DOHH2 (cell line): ENCODE results near the gene RPP40.

Experiments used
- H3F3A ChIP-seq: fragments of 200-600 bp; sonication (generic), shearing (Covaris generic); 2 replicates; pipeline ENCODE4 v1.6.0; 2016; ENCODE audit warnings: antibody characterized with exemption, mild to moderate bottlenecking; ENCODE audit not compliant: control insufficient read depth, insufficient read depth
- H3K27ac ChIP-seq: fragments of 200-600 bp; sonication (generic); 2 replicates; pipeline ENCODE4 v1.5.1; 2014; ENCODE audit warnings: low read depth, mild to moderate bottlenecking, low read length, moderate library complexity
- H3K27me3 ChIP-seq: fragments of 200-600 bp; sonication (generic); 2 replicates; pipeline ENCODE4 v1.6.1; 2014; ENCODE audit warnings: mild to moderate bottlenecking, low read length, mixed read lengths; ENCODE audit not compliant: control insufficient read depth
- H3K36me3 ChIP-seq: fragments of 200-600 bp; sonication (generic); 2 replicates; pipeline ENCODE4 v1.6.1; 2014; ENCODE audit warnings: mild to moderate bottlenecking, low read length, moderate library complexity, mixed read lengths; ENCODE audit not compliant: control insufficient read depth
- H3K4me1 ChIP-seq: fragments of 200-600 bp; sonication (generic); 2 replicates; pipeline ENCODE4 v1.6.1; 2014; ENCODE audit warnings: mild to moderate bottlenecking, low read length, mixed read lengths; ENCODE audit not compliant: control insufficient read depth
- H3K4me2 ChIP-seq: fragments of 200-600 bp; sonication (generic); 2 replicates; pipeline ENCODE4 v1.6.0; 2014; ENCODE audit warnings: mild to moderate bottlenecking, low read length, moderate library complexity
- H3K4me3 ChIP-seq: fragments of 200-600 bp; sonication (generic); 2 replicates; pipeline ENCODE4 v1.5.1; 2014; ENCODE audit warnings: mild to moderate bottlenecking, low read length, mixed read lengths
- H3K79me2 ChIP-seq: fragments of 200-600 bp; sonication (generic); 2 replicates; pipeline ENCODE4 v1.6.1; 2014; ENCODE audit warnings: mild to moderate bottlenecking, low read length, mixed read lengths; ENCODE audit not compliant: control insufficient read depth
- H3K9me2 ChIP-seq: fragments of 200-600 bp; sonication (generic); replicated peaks from 2 replicates; pipeline ENCODE4 v1.6.1; 2014; ENCODE audit warnings: mild to moderate bottlenecking, low read length, mixed read lengths; ENCODE audit not compliant: control insufficient read depth
- H3K9me3 ChIP-seq: fragments of 200-600 bp; sonication (generic); 2 replicates; pipeline ENCODE4 v1.6.1; 2014; ENCODE audit warnings: antibody characterized with exemption, low read length, mixed read lengths; ENCODE audit not compliant: control insufficient read depth, insufficient read depth
- H4K20me1 ChIP-seq: fragments of 200-600 bp; sonication (generic); 2 replicates; pipeline ENCODE4 v1.6.0; 2014; ENCODE audit warnings: low read depth, mild to moderate bottlenecking, antibody characterized with exemption, low read length, moderate library complexity; ENCODE audit not compliant: control insufficient read depth, insufficient read depth
- CTCF ChIP-seq: fragments of 200-600 bp; sonication (generic); IDR thresholded peaks from one replicate; pipeline ENCODE4 v1.5.1; 2014; ENCODE audit warnings: antibody characterized with exemption, mild to moderate bottlenecking, low read depth, low read length; ENCODE audit not compliant: poor library complexity, severe bottlenecking
- EZH2phosphoT487 ChIP-seq: fragments of 200-600 bp; sonication (generic); IDR thresholded peaks from 2 replicates; pipeline ENCODE4 v1.6.1; 2017; ENCODE audit warnings: borderline replicate concordance, mild to moderate bottlenecking, antibody characterized with exemption, low read length, moderate library complexity, mixed read lengths

The RPP40 gene

GRCh38 chr6:4957521-4958231, 46.2 kb downstream of the RPP40 start:
- H3K36me3 ChIP-seq, result no peaks in the 10 kb centered on the region; the same call in 1 of the 2 replicates
- H3K4me2 ChIP-seq, result no peak overlapping the region
- no peaks in the 10 kb centered on the region for H3K9me3 ChIP-seq
- H3K27me3 ChIP-seq, result peaks cover 4% of the 10 kb centered on the region; the same call in 1 of the 2 replicates
- no peak for TF ChIP-seq EZH2phosphoT487
- TF ChIP-seq CTCF, result no peak
- no peak overlapping the region for H3K4me3 ChIP-seq
- no peaks in the 10 kb centered on the region for H3F3A ChIP-seq
- no peaks in the 10 kb centered on the region for H3K4me1 ChIP-seq
- H3K27ac ChIP-seq, result no peak overlapping the region
- H3K79me2 ChIP-seq, result no peaks in the 10 kb centered on the region
- no peaks in the 10 kb centered on the region for H3K9me2 ChIP-seq
- H4K20me1 ChIP-seq, result no peaks in the 10 kb centered on the region

- Histone ChIP-seq H4K20me1 (no peaks in the 10 kb centered on the region), H3K4me3 (no peak overlapping the region), H3K4me2 (no peak overlapping the region), H3K4me1 (no peaks in the 10 kb centered on the region), H3K36me3 (no peaks in the 10 kb centered on the region; the same call in 1 of the 2 replicates), H3K79me2 (no peaks in the 10 kb centered on the region), H3K27me3 (peaks cover 4% of the 10 kb centered on the region; the same call in 1 of the 2 replicates), H3K9me3 (no peaks in the 10 kb centered on the region), H3K9me2 (no peaks in the 10 kb centered on the region), H3F3A (no peaks in the 10 kb centered on the region), H3K27ac (no peak overlapping the region)
- TF ChIP-seq EZH2phosphoT487 (no peak), CTCF (no peak)
Observed at GRCh38 chr6:4956625-4957024, 47.2 kb downstream of the RPP40 start.

DNA sequence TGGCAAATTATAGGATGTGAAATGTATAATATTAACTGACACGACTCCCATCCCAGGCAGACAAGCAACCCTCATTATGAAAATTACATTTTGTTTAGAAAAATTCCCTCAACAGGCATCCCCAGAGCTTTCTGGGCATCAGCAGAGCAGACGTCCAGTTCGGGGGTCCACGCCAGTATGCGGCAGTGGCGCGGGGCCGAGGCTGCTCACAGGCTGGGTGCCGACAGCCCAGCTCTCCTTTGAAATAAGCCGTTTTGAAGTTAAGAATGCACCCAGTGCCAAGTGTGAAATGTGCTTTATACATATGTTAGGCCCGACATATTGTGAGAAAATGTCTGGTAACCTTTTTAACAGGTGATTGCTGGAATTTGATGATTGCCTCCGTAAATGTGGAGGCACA, 50.4 kb downstream of the RPP40 start:
- no peaks in the 10 kb centered on the region for H4K20me1 ChIP-seq
- TF ChIP-seq EZH2phosphoT487 (no peak), CTCF (no peak)
- no peaks in the 10 kb centered on the region for H3F3A ChIP-seq
- H3K4me1 ChIP-seq, result no peaks in the 10 kb centered on the region
- H3K27me3 ChIP-seq, result no peaks in the 10 kb centered on the region
- H3K27ac ChIP-seq, result no peak overlapping the region
- H3K9me3 ChIP-seq, result no peaks in the 10 kb centered on the region
- no peak overlapping the region for H3K4me2 ChIP-seq
- H3K4me3 ChIP-seq, result no peak overlapping the region
- no peaks in the 10 kb centered on the region; the same call in 1 of the 2 replicates for H3K36me3 ChIP-seq
- H3K79me2 ChIP-seq, result no peaks in the 10 kb centered on the region
- no peaks in the 10 kb centered on the region for H3K9me2 ChIP-seq
